Measurements from ENCODE around the gene STIM2. TPM values are rescaled to one million over a fixed set of nuclear protein-coding genes. Genes with fewer than 3 reads are reported as not detected.

STIM2 gene
- total and polyA plus RNA-seq, 4 experiments from 2014 or later, result 23.8 to 91.7 (median 62.7) TPM

- Mint-ChIP-seq H3K27me3 (no peaks in the 10 kb centered on the region), H3K36me3 (no peaks in the 10 kb centered on the region), H3K4me3 (no peak overlapping the region), H3K27ac (no peak overlapping the region), H3K9me3 (peaks cover 0 to 8% (median 0%) of the 10 kb centered on the region in 8 donors), H3K4me1 (peaks cover 0 to 2% (median 0%) of the 10 kb centered on the region in 4 donors)
- no peak overlapping the region for H3K27ac ChIP-seq (ENCODE audit: low read depth, low read length)
- intact Hi-C loops (cut with micrococcal nuclease), result no loop called here
- no peaks in the 10 kb centered on the region for H3K9me3 ChIP-seq (ENCODE audit: control insufficient read depth in 1 of 2, low read length in 2 of 2)
- no peaks in the 10 kb centered on the region for H3K27me3 ChIP-seq (ENCODE audit: insufficient read depth, low read length)
- POLR2A ChIA-PET (ENCODE audit: partially characterized antibody), result no interaction called here
- no peak for DNase-seq
- no peak overlapping the region for H3K4me3 ChIP-seq (ENCODE audit: low read length in 2 of 2)
- CTCF ChIA-PET (ENCODE audit: partially characterized antibody), result no interaction called here
- H3K4me1 ChIP-seq (ENCODE audit: insufficient read depth, low read length), result no peaks in the 10 kb centered on the region
- no peaks in the 10 kb centered on the region for H3K36me3 ChIP-seq (ENCODE audit: insufficient read depth, low read length)
Measured at GRCh38 chr4:26830701-26831100, 29.9 kb upstream of the STIM2 start.

- ChIA-PET POLR2A (ENCODE audit: partially characterized antibody) (no interaction called here), CTCF (ENCODE audit: partially characterized antibody) (no interaction called here)
- no peak overlapping the region for H3K4me3 Mint-ChIP-seq
- no peak overlapping the region for H3K27ac Mint-ChIP-seq
- H3K36me3 Mint-ChIP-seq, result no peaks in the 10 kb centered on the region
- peaks cover 7 to 14% (median 10%) of the 10 kb centered on the region in 4 donors for H3K4me1 Mint-ChIP-seq
- intact Hi-C loops (cut with micrococcal nuclease), result no loop called here
- Histone ChIP-seq H3K27me3 (ENCODE audit: insufficient read depth, low read length) (no peaks in the 10 kb centered on the region), H3K4me1 (ENCODE audit: insufficient read depth, low read length) (peaks cover 7% of the 10 kb centered on the region), H3K9me3 (ENCODE audit: control insufficient read depth in 1 of 2, low read length in 2 of 2) (no peaks in the 10 kb centered on the region), H3K4me3 (ENCODE audit: low read length in 2 of 2) (no peak overlapping the region), H3K36me3 (ENCODE audit: insufficient read depth, low read length) (no peaks in the 10 kb centered on the region), H3K27ac (ENCODE audit: low read depth, low read length) (no peak overlapping the region)
- no peak for DNase-seq
- H3K9me3 Mint-ChIP-seq, result peaks cover 0 to 8% (median 2%) of the 10 kb centered on the region in 8 donors
- H3K27me3 Mint-ChIP-seq, result no peaks in the 10 kb centered on the region
Measured at GRCh38 chr4:26836539-26836938, 24.1 kb upstream of the STIM2 start.

GRCh38 chr4:26837993-26838842 lies 22.4 kb upstream of the STIM2 start:
- intact Hi-C loops (cut with micrococcal nuclease), result no loop called here
- no peak overlapping the region for H3K4me3 ChIP-seq (ENCODE audit: low read length in 2 of 2)
- DNase-seq, result peak in 1 of 5 donors; percentile 5
- ChIA-PET POLR2A (ENCODE audit: partially characterized antibody) (no interaction called here), CTCF (ENCODE audit: partially characterized antibody) (no interaction called here)
- no peaks in the 10 kb centered on the region for H3K27me3 ChIP-seq (ENCODE audit: insufficient read depth, low read length)
- H3K4me1 ChIP-seq (ENCODE audit: insufficient read depth, low read length), result peaks cover 7% of the 10 kb centered on the region
- H3K27me3 Mint-ChIP-seq, result no peaks in the 10 kb centered on the region
- no peaks in the 10 kb centered on the region for H3K36me3 ChIP-seq (ENCODE audit: insufficient read depth, low read length)
- peak overlapping the region in 3 of 8 donors; percentile 12 to 35 (median 20) for H3K4me3 Mint-ChIP-seq
- H3K27ac Mint-ChIP-seq, result peak overlapping the region in 5 of 7 donors; percentile 0 to 73 (median 69)
- H3K36me3 Mint-ChIP-seq, result no peaks in the 10 kb centered on the region
- H3K27ac ChIP-seq (ENCODE audit: low read depth, low read length), result no peak overlapping the region
- no peaks in the 10 kb centered on the region for H3K9me3 ChIP-seq (ENCODE audit: control insufficient read depth in 1 of 2, low read length in 2 of 2)
- H3K9me3 Mint-ChIP-seq, result peaks cover 0 to 8% (median 2%) of the 10 kb centered on the region in 8 donors
- peaks cover 7 to 14% (median 10%) of the 10 kb centered on the region in 4 donors for H3K4me1 Mint-ChIP-seq

GRCh38 chr4:26839016-26839415 lies 21.6 kb upstream of the STIM2 start:
- ChIA-PET POLR2A (ENCODE audit: partially characterized antibody) (interaction anchor here (1.0 kb wide), 1 partner anchor 21 kb away, joined by 3 read pairs; no protein-coding TSS in a partner anchor), CTCF (ENCODE audit: partially characterized antibody) (interaction anchor here (1.1 kb wide), 1 partner anchor 10 kb away, joined by 3 read pairs; no protein-coding TSS in a partner anchor)
- Mint-ChIP-seq H3K4me1 (peaks cover 7 to 14% (median 10%) of the 10 kb centered on the region in 4 donors), H3K36me3 (no peaks in the 10 kb centered on the region), H3K27ac (peak overlapping the region in 2 of 7 donors; percentile 0 to 69), H3K4me3 (peak overlapping the region in 1 of 8 donors; percentile 5), H3K27me3 (no peaks in the 10 kb centered on the region), H3K9me3 (peaks cover 0 to 8% (median 2%) of the 10 kb centered on the region in 8 donors)
- Histone ChIP-seq H3K36me3 (ENCODE audit: insufficient read depth, low read length) (no peaks in the 10 kb centered on the region), H3K4me3 (ENCODE audit: low read length in 2 of 2) (no peak overlapping the region), H3K27ac (ENCODE audit: low read depth, low read length) (no peak overlapping the region), H3K27me3 (ENCODE audit: insufficient read depth, low read length) (no peaks in the 10 kb centered on the region), H3K4me1 (ENCODE audit: insufficient read depth, low read length) (peaks cover 7% of the 10 kb centered on the region), H3K9me3 (ENCODE audit: control insufficient read depth in 1 of 2, low read length in 2 of 2) (no peaks in the 10 kb centered on the region)
- no peak for DNase-seq
- intact Hi-C loops (cut with micrococcal nuclease), result no loop called here

GRCh38 chr4:26839534-26839951 lies 21.1 kb upstream of the STIM2 start:
- H3K4me1 ChIP-seq (ENCODE audit: insufficient read depth, low read length), result peaks cover 7% of the 10 kb centered on the region
- ChIA-PET CTCF (ENCODE audit: partially characterized antibody) (interaction anchor here (1.1 kb wide), 1 partner anchor 10 kb away, joined by 3 read pairs; no protein-coding TSS in a partner anchor), POLR2A (ENCODE audit: partially characterized antibody) (interaction anchor here (1.0 kb wide), 1 partner anchor 21 kb away, joined by 3 read pairs; no protein-coding TSS in a partner anchor)
- DNase-seq, result no peak
- peaks cover 7 to 14% (median 10%) of the 10 kb centered on the region in 4 donors for H3K4me1 Mint-ChIP-seq
- intact Hi-C loops (cut with micrococcal nuclease), result no loop called here
- peak overlapping the region in 2 of 8 donors; percentile 5 to 17 for H3K4me3 Mint-ChIP-seq
- no peak overlapping the region for H3K27ac ChIP-seq (ENCODE audit: low read depth, low read length)
- H3K36me3 Mint-ChIP-seq, result no peaks in the 10 kb centered on the region
- H3K4me3 ChIP-seq (ENCODE audit: low read length in 2 of 2), result no peak overlapping the region
- H3K27me3 Mint-ChIP-seq, result no peaks in the 10 kb centered on the region
- no peak overlapping the region for H3K27ac Mint-ChIP-seq
- no peaks in the 10 kb centered on the region for H3K9me3 ChIP-seq (ENCODE audit: control insufficient read depth in 1 of 2, low read length in 2 of 2)
- H3K9me3 Mint-ChIP-seq, result peaks cover 0 to 5% (median under 1%) of the 10 kb centered on the region in 8 donors
- H3K36me3 ChIP-seq (ENCODE audit: insufficient read depth, low read length), result no peaks in the 10 kb centered on the region
- no peaks in the 10 kb centered on the region for H3K27me3 ChIP-seq (ENCODE audit: insufficient read depth, low read length)

GRCh38 chr4:26840786-26841185 lies 19.9 kb upstream of the STIM2 start:
- no peaks in the 10 kb centered on the region for H3K36me3 ChIP-seq (ENCODE audit: insufficient read depth, low read length)
- no peak overlapping the region for H3K4me3 ChIP-seq (ENCODE audit: low read length in 2 of 2)
- no peaks in the 10 kb centered on the region for H3K36me3 Mint-ChIP-seq
- no peak overlapping the region for H3K4me3 Mint-ChIP-seq
- H3K27ac Mint-ChIP-seq, result no peak overlapping the region
- intact Hi-C loops (cut with micrococcal nuclease), result no loop called here
- no peak overlapping the region for H3K27ac ChIP-seq (ENCODE audit: low read depth, low read length)
- H3K9me3 Mint-ChIP-seq, result peaks cover 0 to 5% (median 0%) of the 10 kb centered on the region in 8 donors
- H3K4me1 Mint-ChIP-seq, result peaks cover 7 to 14% (median 10%) of the 10 kb centered on the region in 4 donors
- ChIA-PET CTCF (ENCODE audit: partially characterized antibody) (no interaction called here), POLR2A (ENCODE audit: partially characterized antibody) (no interaction called here)
- peaks cover 7% of the 10 kb centered on the region for H3K4me1 ChIP-seq (ENCODE audit: insufficient read depth, low read length)
- no peaks in the 10 kb centered on the region for H3K9me3 ChIP-seq (ENCODE audit: control insufficient read depth in 1 of 2, low read length in 2 of 2)
- H3K27me3 ChIP-seq (ENCODE audit: insufficient read depth, low read length), result no peaks in the 10 kb centered on the region
- DNase-seq, result no peak
- H3K27me3 Mint-ChIP-seq, result no peaks in the 10 kb centered on the region

- peaks cover 7 to 14% (median 10%) of the 10 kb centered on the region in 4 donors for H3K4me1 Mint-ChIP-seq
Measured at GRCh38 chr4:26842911-26843310, 17.7 kb upstream of the STIM2 start.

More at GRCh38 chr4:26842911-26843310, 17.7 kb upstream of the STIM2 start:
- Histone ChIP-seq H3K9me3 (ENCODE audit: control insufficient read depth in 1 of 2, low read length in 2 of 2) (no peaks in the 10 kb centered on the region), H3K4me3 (ENCODE audit: low read length in 2 of 2) (no peak overlapping the region), H3K27ac (ENCODE audit: low read depth, low read length) (no peak overlapping the region), H3K36me3 (ENCODE audit: insufficient read depth, low read length) (no peaks in the 10 kb centered on the region), H3K4me1 (ENCODE audit: insufficient read depth, low read length) (peaks cover 7% of the 10 kb centered on the region), H3K27me3 (ENCODE audit: insufficient read depth, low read length) (no peaks in the 10 kb centered on the region)
- peaks cover 0 to 5% (median 0%) of the 10 kb centered on the region in 8 donors for H3K9me3 Mint-ChIP-seq
- intact Hi-C loops (cut with micrococcal nuclease), result no loop called here
- ChIA-PET CTCF (ENCODE audit: partially characterized antibody) (no interaction called here), POLR2A (ENCODE audit: partially characterized antibody) (no interaction called here)
- H3K4me3 Mint-ChIP-seq, result no peak overlapping the region
- peak overlapping the region in 1 of 7 donors; percentile 28 for H3K27ac Mint-ChIP-seq
- H3K36me3 Mint-ChIP-seq, result peaks cover 0 to 11% of the 10 kb centered on the region in 2 donors
- DNase-seq, result no peak
- no peaks in the 10 kb centered on the region for H3K27me3 Mint-ChIP-seq
